GM23338 (cell line): Measurements from ENCODE around the gene HMGCS1. TPM values are rescaled to one million over a fixed set of nuclear protein-coding genes. Genes with fewer than 3 reads are reported as not detected.

Source experiments
- ATAC-seq: fragments of 200-7000 bp; cut with Tn5 transposase; 3 replicates; pipeline ENCODE4 v1.9.1; 2020
- DNase-seq: peaks from one replicate; pipeline ENCODE4 v3.0.0-alpha.2; 2015; ENCODE audit warnings: low spot score
- H2AFZ ChIP-seq: fragments of 200-600 bp; sonication (generic); 2 replicates; pipeline ENCODE4 v1.8.0; 2016; ENCODE audit warnings: antibody characterized with exemption, mild to moderate bottlenecking, moderate library complexity
- H3F3A ChIP-seq: fragments of 200-600 bp; sonication (generic); replicated peaks from 2 replicates; pipeline ENCODE4 v1.8.0; 2017; ENCODE audit warnings: antibody characterized with exemption, mixed run types, low read depth
- H3K27ac ChIP-seq: fragments of 200-600 bp; sonication (generic); 2 replicates; pipeline ENCODE4 v1.6.1; 2016; ENCODE audit warnings: low read depth
- H3K27me3 ChIP-seq: fragments of 200-600 bp; sonication (generic); 2 replicates; pipeline ENCODE4 v1.8.0; 2016; ENCODE audit warnings: mild to moderate bottlenecking, mixed run types, moderate library complexity; ENCODE audit not compliant: insufficient read depth
- H3K36me3 ChIP-seq: fragments of 200-600 bp; sonication (generic); 2 replicates; pipeline ENCODE4 v1.8.0; 2016; ENCODE audit warnings: mild to moderate bottlenecking; ENCODE audit not compliant: insufficient read depth
- H3K4me1 ChIP-seq: fragments of 200-600 bp; sonication (generic); 2 replicates; pipeline ENCODE4 v1.8.0; 2016; ENCODE audit warnings: mild to moderate bottlenecking, moderate library complexity; ENCODE audit not compliant: insufficient read depth
- H3K4me2 ChIP-seq: fragments of 200-600 bp; sonication (generic); 2 replicates; pipeline ENCODE4 v1.7.1; 2017; ENCODE audit warnings: mixed run types
- H3K4me3 ChIP-seq: fragments of 200-600 bp; sonication (generic); 2 replicates; pipeline ENCODE4 v1.6.1; 2016; ENCODE audit warnings: mixed run types
- H3K79me2 ChIP-seq: fragments of 200-600 bp; sonication (generic); replicated peaks from 2 replicates; pipeline ENCODE4 v1.8.0; 2017; ENCODE audit warnings: mild to moderate bottlenecking; ENCODE audit not compliant: insufficient read depth
- H3K9me2 ChIP-seq: fragments of 200-600 bp; sonication (generic); 2 replicates; pipeline ENCODE4 v1.8.0; 2017; ENCODE audit not compliant: insufficient read depth
- H4K20me1 ChIP-seq: fragments of 200-600 bp; sonication (generic); replicated peaks from 2 replicates; pipeline ENCODE4 v1.8.0; 2017; ENCODE audit warnings: mild to moderate bottlenecking; ENCODE audit not compliant: insufficient read depth
- H3K27ac Mint-ChIP-seq: 2 replicates; pipeline ENCODE4 v1.8.0; 2020; ENCODE audit warnings: inconsistent platforms, mild to moderate bottlenecking, moderate library complexity, mixed read lengths
- H3K27me3 Mint-ChIP-seq: 3 replicates; pipeline ENCODE4 v1.8.0; 2022; ENCODE audit warnings: low read depth, mild to moderate bottlenecking, moderate library complexity, mixed read lengths, inconsistent platforms; ENCODE audit not compliant: insufficient read depth, poor library complexity
- H3K36me3 Mint-ChIP-seq: 3 replicates; pipeline ENCODE4 v1.8.0; 2021; ENCODE audit warnings: low read depth, mild to moderate bottlenecking, inconsistent platforms, moderate library complexity, mixed read lengths
- H3K4me1 Mint-ChIP-seq: 3 replicates; pipeline ENCODE4 v1.8.0; 2020; ENCODE audit warnings: mild to moderate bottlenecking, inconsistent platforms, mixed read lengths
- H3K4me3 Mint-ChIP-seq: 3 replicates; pipeline ENCODE4 v1.8.0; 2021; ENCODE audit warnings: moderate library complexity, mild to moderate bottlenecking, inconsistent platforms, mixed read lengths
- H3K9me3 Mint-ChIP-seq: 3 replicates; pipeline ENCODE4 v1.8.0; 2020; ENCODE audit warnings: moderate library complexity, mild to moderate bottlenecking, inconsistent platforms, mixed read lengths
- CREB1 ChIP-seq: fragments of 250-450 bp; sonication (Bioruptor Pico); IDR thresholded peaks from 2 replicates; pipeline ENCODE4 v1.5.0; 2020; ENCODE audit warnings: low read depth, mild to moderate bottlenecking, moderate library complexity
- EZH2 ChIP-seq: fragments of 200-600 bp; sonication (generic); IDR thresholded peaks from one replicate; pipeline ENCODE4 v1.8.0; 2017; ENCODE audit warnings: antibody characterized with exemption, mild to moderate bottlenecking, low read depth; ENCODE audit not compliant: unreplicated experiment
- EZH2phosphoT487 ChIP-seq: fragments of 200-600 bp; sonication (generic); IDR thresholded peaks from one replicate; pipeline ENCODE4 v1.8.1; 2018; ENCODE audit warnings: antibody characterized with exemption; ENCODE audit not compliant: unreplicated experiment
- JUNB ChIP-seq: IDR thresholded peaks from one replicate; pipeline ENCODE4 v1.6.1; 2016; ENCODE audit warnings: antibody characterized with exemption; ENCODE audit not compliant: unreplicated experiment
- POLR2AphosphoS5 ChIP-seq: IDR thresholded peaks from 2 replicates; pipeline ENCODE4 v1.6.1; 2016; ENCODE audit warnings: antibody characterized with exemption, low read depth
- STAT1 ChIP-seq: IDR thresholded peaks from one replicate; pipeline ENCODE4 v1.6.1; 2016; ENCODE audit warnings: antibody characterized with exemption; ENCODE audit not compliant: unreplicated experiment
- ZNF331 ChIP-seq: fragments of 250-450 bp; sonication (Bioruptor Pico); IDR thresholded peaks from 2 replicates; pipeline ENCODE4 v1.5.0; 2020; ENCODE audit warnings: low read depth, mild to moderate bottlenecking, moderate library complexity
- ZNF462 ChIP-seq: fragments of 250-450 bp; sonication (Bioruptor Pico); IDR thresholded peaks from 2 replicates; pipeline ENCODE4 v1.5.0; 2020; ENCODE audit warnings: mild to moderate bottlenecking, moderate library complexity
- polyA plus RNA-seq: library from polyadenylated mRNA; unstranded; fragments of >200 nt; fragmentation: Nextera tagmentation; extraction: Ambion mirVana; gene quantifications from 2 replicates; pipeline ENCODE4 v1.2.1, GENCODE V29; 2016
- total RNA-seq: library from RNA; depleted of rRNA; stranded (reverse); fragments of >200 nt; shearing (Covaris generic); gene quantifications from 2 replicates; pipeline ENCODE4 v1.2.3, GENCODE V29; 2014

Gene HMGCS1
- total and polyA plus RNA-seq, 2 experiments from 2014 or later = 172 to 278 TPM

DNA sequence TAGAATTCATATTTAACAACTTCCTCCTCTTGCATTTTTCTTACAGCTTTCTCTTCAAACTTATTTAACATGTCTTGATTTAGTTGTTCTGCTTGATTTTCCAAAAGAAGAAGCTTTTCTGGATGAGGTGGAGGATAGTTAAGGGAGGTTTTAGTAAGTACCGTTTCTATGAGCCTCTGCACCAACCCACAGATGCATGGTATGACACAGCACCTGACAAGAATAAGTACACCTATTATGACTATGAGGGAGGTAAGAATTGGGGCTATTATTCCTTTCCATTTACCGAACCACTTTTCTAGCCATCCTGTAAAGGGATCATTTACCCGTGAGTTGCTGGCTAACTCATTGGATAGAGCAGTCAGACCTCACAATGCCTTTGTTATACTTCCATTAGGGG is 2.5 kb upstream of the HMGCS1 start (continued):
- TF ChIP-seq EZH2phosphoT487 = no peak
- no peak for TF ChIP-seq ZNF462 (CRISPR knock-in tag)
- no peak for TF ChIP-seq CREB1 (CRISPR knock-in tag)
- no peak for TF ChIP-seq POLR2AphosphoS5
- no peak for TF ChIP-seq JUNB

GRCh38 chr5:43315263-43315662 is 2.1 kb upstream of the HMGCS1 start:
- H3K36me3 Mint-ChIP-seq = peaks cover 24% of the 10 kb centered on the region; the same call in 2 of the 3 replicates
- peaks cover 5% of the 10 kb centered on the region for H3K27me3 Mint-ChIP-seq
- ATAC-seq (no peak), DNase-seq (no peak)
- H3K27ac Mint-ChIP-seq = no peak overlapping the region
- no peaks in the 10 kb centered on the region for H3F3A ChIP-seq
- TF ChIP-seq ZNF462 (CRISPR knock-in tag) (no peak), EZH2 (no peak), EZH2phosphoT487 (no peak), JUNB (no peak), ZNF331 (CRISPR knock-in tag) (no peak), STAT1 (no peak)
- peak overlapping the region; percentile 97; the same call in 1 of the 2 replicates for H2AFZ ChIP-seq
- peaks cover 24% of the 10 kb centered on the region for H4K20me1 ChIP-seq
- peaks cover 15% of the 10 kb centered on the region for H3K9me2 ChIP-seq
- H3K4me3 Mint-ChIP-seq = no peak overlapping the region
- H3K27ac ChIP-seq = no peak overlapping the region
- peaks cover 30% of the 10 kb centered on the region for H3K79me2 ChIP-seq
- no peaks in the 10 kb centered on the region for H3K27me3 ChIP-seq
- peaks cover 21% of the 10 kb centered on the region for H3K4me1 ChIP-seq
- no peaks in the 10 kb centered on the region; the same call in 1 of the 2 replicates for H3K36me3 ChIP-seq
- peaks cover 27% of the 10 kb centered on the region for H3K4me1 Mint-ChIP-seq
- no peak overlapping the region for H3K4me2 ChIP-seq
- H3K4me3 ChIP-seq = no peak overlapping the region
- peaks cover 4% of the 10 kb centered on the region; the same call in 2 of the 3 replicates for H3K9me3 Mint-ChIP-seq
